Adipocyte (in vitro differentiated cells): ENCODE measurements around the gene PALD1.

Source experiments
- DNase-seq: peaks from one replicate; pipeline ENCODE4 v3.0.0-alpha.2; 2015; ENCODE audit warnings: low read depth
- H3K27me3 ChIP-seq: replicated peaks from 2 replicates; pipeline ENCODE4 v1.7.0; 2013; ENCODE audit warnings: mild to moderate bottlenecking, low read length, moderate library complexity; ENCODE audit not compliant: control insufficient read depth, insufficient read depth
- H3K36me3 ChIP-seq: 2 replicates; pipeline ENCODE4 v1.7.0; 2013; ENCODE audit warnings: low read length, mild to moderate bottlenecking, moderate library complexity; ENCODE audit not compliant: control insufficient read depth, insufficient read depth, severe bottlenecking
- H3K4me1 ChIP-seq: 2 replicates; pipeline ENCODE4 v1.7.0; 2013; ENCODE audit warnings: mild to moderate bottlenecking, low read length, moderate library complexity; ENCODE audit not compliant: control insufficient read depth, insufficient read depth
- H3K4me3 ChIP-seq: 2 replicates; pipeline ENCODE4 v1.7.0; 2013; ENCODE audit warnings: mild to moderate bottlenecking, low read length, moderate library complexity
- H3K9ac ChIP-seq: 2 replicates; pipeline ENCODE4 v1.7.0; 2013; ENCODE audit warnings: mild to moderate bottlenecking, low read length, moderate library complexity
- H3K9me3 ChIP-seq: 2 replicates; pipeline ENCODE4 v1.7.0; 2013; ENCODE audit warnings: mild to moderate bottlenecking, low read length, moderate library complexity; ENCODE audit not compliant: control insufficient read depth

PALD1 gene

DNA sequence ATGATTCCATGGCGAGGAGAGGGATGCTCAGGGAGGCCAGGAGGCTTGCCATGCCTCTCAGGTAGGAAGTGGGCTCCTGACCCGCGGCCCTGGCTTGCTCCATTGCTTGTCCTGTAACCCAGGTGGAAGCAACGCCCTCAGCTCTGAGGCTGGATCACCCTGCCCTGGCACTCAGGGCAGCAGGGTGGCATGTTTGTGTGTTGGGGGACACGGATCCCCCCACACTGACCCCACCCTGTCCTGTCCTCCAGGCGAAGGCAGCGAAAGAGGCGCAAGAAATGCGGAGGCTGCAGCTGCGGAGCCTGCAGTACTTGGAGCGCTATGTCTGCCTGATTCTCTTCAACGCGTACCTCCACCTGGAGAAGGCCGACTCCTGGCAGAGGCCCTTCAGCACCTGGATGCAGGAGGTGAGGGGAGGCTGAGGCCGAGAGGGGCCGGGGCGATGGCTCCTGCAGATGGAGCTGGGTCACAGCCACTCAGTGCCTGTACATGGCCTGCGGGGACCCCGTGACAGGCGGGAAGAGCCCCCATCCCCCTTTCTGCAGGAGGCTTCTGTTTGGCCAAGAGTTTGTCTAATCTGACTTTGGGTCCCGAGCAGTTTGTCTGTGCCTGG is 85.7 kb downstream of the PALD1 start:
- Histone ChIP-seq H3K9me3 (no peaks in the 10 kb centered on the region), H3K9ac (no peak overlapping the region), H3K27me3 (peaks cover 10% of the 10 kb centered on the region), H3K4me1 (peaks cover 14% of the 10 kb centered on the region), H3K4me3 (no peak overlapping the region), H3K36me3 (no peaks in the 10 kb centered on the region)
- DNase-seq = no peak

- H3K27me3 ChIP-seq = peaks cover 10% of the 10 kb centered on the region
- H3K36me3 ChIP-seq = no peaks in the 10 kb centered on the region
- H3K9me3 ChIP-seq = no peaks in the 10 kb centered on the region
- DNase-seq = no peak
- H3K4me1 ChIP-seq = peaks cover 7% of the 10 kb centered on the region
- H3K9ac ChIP-seq = no peak overlapping the region
- H3K4me3 ChIP-seq = no peak overlapping the region
These were observed 86.4 kb downstream of the PALD1 start for GRCh38 chr10:70564901-70565351.

DNA sequence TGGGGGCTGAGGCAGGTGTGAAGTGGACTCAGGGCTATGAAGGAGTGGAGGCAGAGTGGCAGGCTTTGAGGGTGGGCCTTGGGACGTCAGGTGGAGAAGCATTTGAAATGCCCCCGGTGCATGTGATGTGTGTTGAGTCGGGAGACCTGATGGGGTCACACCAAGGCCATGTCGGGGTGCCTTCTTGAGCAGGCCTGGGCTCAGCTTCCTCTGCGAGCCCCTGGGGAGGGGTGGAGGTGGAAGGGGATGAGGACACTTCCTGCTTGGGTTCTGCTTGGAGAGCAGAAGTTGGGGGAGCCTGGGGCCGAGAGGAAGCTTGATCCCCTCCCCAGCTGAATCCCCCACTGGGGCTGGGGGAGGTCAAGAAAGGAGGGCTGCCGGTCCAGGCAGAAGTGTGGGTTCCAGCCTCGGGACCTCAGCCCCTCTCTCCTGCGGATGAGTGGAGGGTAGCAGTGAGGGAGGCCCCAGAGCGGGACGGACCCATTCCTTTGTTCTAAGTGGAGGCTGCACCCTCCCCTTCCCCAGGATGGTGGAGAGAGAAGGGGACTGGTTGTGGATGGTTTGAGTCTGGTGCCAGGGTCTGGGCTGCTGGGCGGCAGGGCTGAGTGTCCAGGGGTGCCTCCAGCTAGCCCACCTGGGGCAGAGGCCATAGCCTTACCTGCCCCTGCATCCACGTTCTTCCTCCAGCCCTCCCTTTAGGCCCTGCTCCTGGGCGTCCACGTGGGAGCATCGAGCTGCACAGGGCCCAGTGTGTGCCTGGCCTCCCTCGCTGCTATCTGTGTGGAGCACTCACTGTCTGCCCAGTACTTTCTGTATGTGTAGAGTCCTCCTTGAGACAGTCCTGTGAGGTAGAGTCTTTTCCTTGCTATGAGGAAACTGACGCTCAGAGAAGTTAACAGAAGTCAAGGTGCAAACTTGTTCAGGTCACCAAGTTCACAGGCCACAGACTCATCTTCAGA is 87.3 kb downstream of the PALD1 start:
- Histone ChIP-seq H3K27me3 (peaks cover 10% of the 10 kb centered on the region), H3K9ac (no peak overlapping the region), H3K4me3 (no peak overlapping the region), H3K36me3 (no peaks in the 10 kb centered on the region), H3K9me3 (no peaks in the 10 kb centered on the region), H3K4me1 (peaks cover 7% of the 10 kb centered on the region)
- DNase-seq = no peak

GRCh38 chr10:70566515-70567290 is 88.1 kb downstream of the PALD1 start:
- Histone ChIP-seq H3K4me1 (no peaks in the 10 kb centered on the region), H3K27me3 (peaks cover 14% of the 10 kb centered on the region), H3K9me3 (no peaks in the 10 kb centered on the region), H3K4me3 (no peak overlapping the region), H3K36me3 (no peaks in the 10 kb centered on the region), H3K9ac (no peak overlapping the region)
- no peak for DNase-seq

GRCh38 chr10:70567603-70568002 is 89.0 kb downstream of the PALD1 start:
- Histone ChIP-seq H3K9ac (no peak overlapping the region), H3K36me3 (no peaks in the 10 kb centered on the region), H3K9me3 (no peaks in the 10 kb centered on the region), H3K27me3 (peaks cover 14% of the 10 kb centered on the region), H3K4me1 (no peaks in the 10 kb centered on the region), H3K4me3 (no peak overlapping the region)
- no peak for DNase-seq

DNA sequence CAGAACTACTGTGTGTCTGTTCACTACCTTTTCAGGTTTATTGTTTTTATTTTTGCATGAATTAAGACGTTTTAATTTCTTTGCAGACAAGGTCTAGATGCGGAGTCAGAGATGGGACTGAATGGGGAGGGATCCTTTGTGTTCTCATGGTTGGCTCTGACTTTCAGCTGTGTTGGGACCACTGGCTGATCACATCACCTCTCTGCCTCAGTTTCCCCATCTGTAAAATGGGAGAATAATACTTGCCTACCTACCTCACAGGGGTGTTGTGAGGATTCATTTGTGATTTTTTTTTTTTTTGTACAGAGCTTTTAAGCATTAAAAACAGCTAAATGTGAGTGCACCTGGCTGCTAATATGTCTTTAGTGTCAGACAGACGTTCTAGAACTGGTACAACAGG is 89.5 kb downstream of the PALD1 start:
- H3K27me3 ChIP-seq = peaks cover 13% of the 10 kb centered on the region
- no peaks in the 10 kb centered on the region for H3K36me3 ChIP-seq
- no peak for DNase-seq
- H3K4me1 ChIP-seq = no peaks in the 10 kb centered on the region
- H3K9ac ChIP-seq = no peak overlapping the region
- H3K9me3 ChIP-seq = no peaks in the 10 kb centered on the region
- no peak overlapping the region for H3K4me3 ChIP-seq

DNA sequence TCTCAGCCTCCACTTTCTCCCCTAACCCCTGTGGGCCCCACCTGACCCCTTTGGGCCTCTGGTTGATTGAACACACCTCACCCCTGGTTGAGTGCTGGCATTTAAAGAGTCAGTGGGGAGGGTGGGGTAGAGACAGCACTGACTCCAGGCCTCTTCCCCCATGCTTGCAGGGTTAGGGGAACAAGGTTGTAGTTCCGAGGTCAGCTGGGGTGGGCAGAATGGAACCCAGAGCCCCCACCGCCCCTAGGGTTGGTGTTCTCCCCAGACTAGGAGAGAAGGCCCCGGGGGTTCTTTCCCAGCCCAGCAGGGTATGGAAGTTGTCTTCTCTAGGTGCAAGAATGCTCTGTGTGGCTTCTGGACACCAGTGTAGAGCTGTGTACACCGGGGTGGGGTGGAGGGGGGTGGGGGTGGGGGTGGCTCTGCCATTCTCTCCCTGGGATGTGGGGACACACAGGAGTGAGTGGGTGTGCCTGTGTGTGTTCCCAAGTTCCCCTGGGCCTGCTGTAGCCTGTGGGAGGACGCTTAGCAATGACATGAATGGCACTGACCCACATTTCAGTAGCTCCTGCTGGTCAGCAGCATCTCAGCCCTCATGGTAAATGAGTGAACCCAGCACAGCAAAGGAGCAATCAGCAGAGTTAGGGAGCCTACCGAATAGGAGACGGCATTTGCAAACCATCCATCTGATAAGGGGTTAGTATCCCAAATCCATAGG is 90.4 kb downstream of the PALD1 start:
- Histone ChIP-seq H3K4me1 (no peaks in the 10 kb centered on the region), H3K9me3 (no peaks in the 10 kb centered on the region), H3K4me3 (no peak overlapping the region), H3K9ac (no peak overlapping the region), H3K27me3 (peaks cover 8% of the 10 kb centered on the region), H3K36me3 (no peaks in the 10 kb centered on the region)
- no peak for DNase-seq

GRCh38 chr10:70571236-70571635 is 92.7 kb downstream of the PALD1 start:
- H3K9ac ChIP-seq = no peak overlapping the region
- no peaks in the 10 kb centered on the region for H3K9me3 ChIP-seq
- peaks cover 7% of the 10 kb centered on the region for H3K4me1 ChIP-seq
- DNase-seq = no peak
- no peak overlapping the region for H3K4me3 ChIP-seq
- no peaks in the 10 kb centered on the region for H3K36me3 ChIP-seq
- peaks cover 7% of the 10 kb centered on the region for H3K27me3 ChIP-seq

DNA sequence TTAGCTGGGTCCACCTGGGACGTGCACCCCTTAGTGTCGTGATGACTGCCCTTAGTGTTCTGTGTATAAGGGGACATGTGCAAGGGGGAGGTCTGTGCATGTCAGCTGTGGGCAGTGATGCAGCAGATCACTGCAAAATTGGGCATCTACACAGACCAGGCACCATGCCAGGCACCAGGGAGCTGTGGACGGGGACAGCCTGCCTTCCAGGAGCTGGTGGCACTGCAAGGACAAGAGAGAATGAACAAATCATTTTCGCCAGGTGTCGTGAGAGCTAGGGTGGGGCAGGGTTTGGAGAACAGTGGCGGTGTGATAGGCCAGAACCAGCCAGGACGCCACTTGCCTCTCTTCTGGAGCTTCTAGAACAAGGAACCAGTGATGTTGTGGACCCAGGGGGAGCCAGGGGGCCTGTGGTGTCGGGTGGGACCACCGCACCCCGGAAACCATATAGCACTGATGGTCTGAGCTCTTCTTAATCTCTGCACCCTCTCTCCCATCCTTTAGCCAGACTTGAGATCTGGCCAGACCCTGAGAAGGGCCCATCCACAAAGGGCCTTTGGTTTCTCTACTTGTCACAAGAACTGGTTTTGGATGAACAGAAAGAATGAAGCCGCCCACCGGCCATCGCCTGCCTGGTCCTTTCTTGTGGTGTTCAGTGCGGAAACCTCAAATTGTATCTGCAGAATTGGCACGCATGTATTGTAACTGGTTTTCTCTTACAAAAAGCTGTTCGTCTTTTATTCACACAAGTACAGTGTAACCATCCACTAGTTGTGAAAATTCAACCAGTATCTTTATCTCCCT is 93.3 kb downstream of the PALD1 start:
- no peak overlapping the region for H3K4me3 ChIP-seq

More for the DNA sequence above, 93.3 kb downstream of the PALD1 start:
- Histone ChIP-seq H3K9me3 (no peaks in the 10 kb centered on the region), H3K27me3 (peaks cover 7% of the 10 kb centered on the region), H3K36me3 (no peaks in the 10 kb centered on the region), H3K4me1 (peaks cover 13% of the 10 kb centered on the region), H3K9ac (no peak overlapping the region)
- DNase-seq = no peak
